Spleen (tissue), 11 donors: ENCODE data around the gene CCDC188. TPM values are rescaled to one million over a fixed set of nuclear protein-coding genes. Genes with fewer than 3 reads are reported as not detected.
"Not testable (repeated sequence)": the region's sequence is repeated elsewhere in the genome, so short reads cannot be mapped to it uniquely, and the experiment has no call there.

Source experiments
- DNase-seq: peaks from one replicate; pipeline ENCODE4 v3.0.0-alpha.2; 2020
- H3K27ac ChIP-seq, 8 donors: fragments of 200-600 bp; sonication (generic) in 7 of 8; 1 replicate in 4 of 8; 2 replicates in 4 of 8; pipeline versions ENCODE4 v1.5.0 to v1.8.0; 2016 to 2021; ENCODE audit warnings: inconsistent platforms in 4 of 8, mild to moderate bottlenecking in 4 of 8, moderate library complexity in 1 of 8
- H3K27me3 ChIP-seq, 7 donors: fragments of 200-600 bp; sonication (generic) in 6 of 7; replicated peaks in 1 of 7; 1 replicate in 4 of 7; 2 replicates in 3 of 7; pipeline versions ENCODE4 v1.5.0 to v1.8.0; 2016 to 2021; ENCODE audit warnings: inconsistent platforms in 3 of 7, mild to moderate bottlenecking in 1 of 7
- H3K36me3 ChIP-seq, 6 donors: fragments of 200-600 bp; sonication (generic) in 5 of 6; 1 replicate in 4 of 6; 2 replicates in 2 of 6; pipeline versions ENCODE4 v1.5.0 to v1.8.0; 2016 to 2021; ENCODE audit warnings: inconsistent platforms in 2 of 6
- H3K4me1 ChIP-seq, 6 donors: fragments of 200-600 bp; sonication (generic) in 5 of 6; 1 replicate in 3 of 6; 2 replicates in 3 of 6; pipeline versions ENCODE4 v1.5.0 to v1.8.0; 2016 to 2021; ENCODE audit warnings: inconsistent platforms in 3 of 6
- H3K4me3 ChIP-seq, 8 donors: fragments of 200-600 bp; sonication (generic) in 7 of 8; 1 replicate in 4 of 8; 2 replicates in 4 of 8; pipeline versions ENCODE4 v1.5.0 to v1.8.0; 2016 to 2021; ENCODE audit warnings: inconsistent platforms in 4 of 8, mild to moderate bottlenecking in 4 of 8, moderate library complexity in 2 of 8
- H3K9me3 ChIP-seq, 8 donors: fragments of 200-600 bp; sonication (generic) in 7 of 8; 1 replicate in 4 of 8; 2 replicates in 4 of 8; pipeline versions ENCODE4 v1.5.0 to v1.8.0; 2016 to 2021; ENCODE audit warnings: inconsistent platforms in 4 of 8
- POLR2A ChIP-seq, 3 donors: fragments of 450-650 bp; IDR thresholded peaks; one replicate each; pipeline ENCODE4 v1.5.1; 2017; ENCODE audit warnings: antibody characterized with exemption in 3 of 3, mild to moderate bottlenecking in 1 of 3
- POLR2AphosphoS5 ChIP-seq, 3 donors: sonication (generic); formaldehyde crosslinking; IDR thresholded peaks; one replicate each; pipeline ENCODE4 v1.5.1; 2017; ENCODE audit warnings: antibody characterized with exemption in 3 of 3
- WGBS, 5 donors: extraction: QIAGEN DNeasy Blood & Tissue Kit in 3 of 5; methylation state at CpG; one replicate each; pipeline versions ENCODE4 v1.1.5 to v1.1.7; 2013 to 2018; 5-methylcytosine and 5-hydroxymethylcytosine counted together
- intact Hi-C: fragments of 100-400 bp; cut with DNase I; formaldehyde crosslinking; loops from one replicate; pipeline ENCODE4 v1.15.0; 2023; ENCODE audit warnings: low total_unique reads
- polyA plus RNA-seq, 3 donors: library from polyadenylated mRNA; stranded (reverse); fragments of 200-250 nt; gene quantifications; one replicate each; pipeline ENCODE4 v1.2.1, GENCODE V29; 2013
- total RNA-seq, 7 donors: library from RNA; depleted of rRNA in 3 of 7; stranded (reverse); fragments of >200 nt in 3 of 7; fragmentation: NEBNext Ultra II Directional in 4 of 7; extraction: Animal tissue kit (Norgen Biotek cat#: 25700) in 4 of 7; gene quantifications; one replicate each; pipeline versions ENCODE4 v1.1.0 to v1.2.1, GENCODE V29; 2016 to 2021
- TF ChIP-seq, protein P1 (sequence below), 11 experiments: fragments of 200-600 bp in 7 of 11; fragments of 450-650 bp in 4 of 11; sonication (generic) in 4 of 11; IDR thresholded peaks in 8 of 11; conservative IDR thresholded peaks in 3 of 11; 1 replicate in 7 of 11; 2 replicates in 4 of 11; pipeline versions ENCODE4 v1.4.0 to v1.8.0; 2016 to 2021; ENCODE audit warnings: antibody characterized with exemption in 11 of 11, inconsistent platforms in 4 of 11, mild to moderate bottlenecking in 1 of 11
- donor health status: healthy with polysubstance abuse.
- donor health status: DM: no; HTN: no; CAD: no; lungs with moderate emphysema.
- donor health status: DM: no; HTN: no; CAD: no.
- donor health status: Bipolar disorder and iron deficiency.
- donor health status: healthy.
- donor health status: DM: no; HTN: no; CAD: no.
- donor health status: DM: yes; HTN: yes; CAD: no.

CCDC188 gene
- total and polyA plus RNA-seq, 10 donors: 0.29 to 7.6 (median 1.8) TPM; not detected in 1

DNA sequence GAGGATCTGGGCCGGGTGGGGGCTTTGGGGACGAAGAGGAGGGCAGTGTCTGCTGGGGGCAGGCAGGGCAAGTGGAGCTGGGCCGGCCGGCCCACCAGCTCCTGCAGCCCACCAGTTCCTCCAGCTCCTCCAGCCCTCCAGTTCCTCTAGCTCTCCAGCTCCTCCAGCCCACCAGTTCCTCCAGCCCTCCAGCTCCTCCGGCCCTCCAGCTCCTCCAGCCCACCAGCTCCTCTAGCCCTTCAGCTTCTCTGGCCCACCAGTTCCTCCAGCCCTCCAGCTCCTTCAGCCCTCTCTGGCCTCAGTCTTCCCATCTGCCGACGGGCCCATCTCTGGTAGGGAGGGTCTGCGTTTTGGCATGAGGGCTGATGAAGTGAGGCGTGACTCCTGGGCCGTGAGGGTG is 9.2 kb upstream of the CCDC188 start:
- peaks cover 4 to 24% (median 18%) of the 10 kb centered on the region in 6 donors for H3K4me1 ChIP-seq
- H3K27ac ChIP-seq: no peak overlapping the region
- no peak overlapping the region for H3K4me3 ChIP-seq
- peaks cover 0 to 50% (median 0%) of the 10 kb centered on the region in 7 donors for H3K27me3 ChIP-seq
- H3K9me3 ChIP-seq: no peaks in the 10 kb centered on the region
- no peak for TF ChIP-seq POLR2AphosphoS5 (IDR thresholded peaks at IDR 0.05)
- TF ChIP-seq, protein P1, sequence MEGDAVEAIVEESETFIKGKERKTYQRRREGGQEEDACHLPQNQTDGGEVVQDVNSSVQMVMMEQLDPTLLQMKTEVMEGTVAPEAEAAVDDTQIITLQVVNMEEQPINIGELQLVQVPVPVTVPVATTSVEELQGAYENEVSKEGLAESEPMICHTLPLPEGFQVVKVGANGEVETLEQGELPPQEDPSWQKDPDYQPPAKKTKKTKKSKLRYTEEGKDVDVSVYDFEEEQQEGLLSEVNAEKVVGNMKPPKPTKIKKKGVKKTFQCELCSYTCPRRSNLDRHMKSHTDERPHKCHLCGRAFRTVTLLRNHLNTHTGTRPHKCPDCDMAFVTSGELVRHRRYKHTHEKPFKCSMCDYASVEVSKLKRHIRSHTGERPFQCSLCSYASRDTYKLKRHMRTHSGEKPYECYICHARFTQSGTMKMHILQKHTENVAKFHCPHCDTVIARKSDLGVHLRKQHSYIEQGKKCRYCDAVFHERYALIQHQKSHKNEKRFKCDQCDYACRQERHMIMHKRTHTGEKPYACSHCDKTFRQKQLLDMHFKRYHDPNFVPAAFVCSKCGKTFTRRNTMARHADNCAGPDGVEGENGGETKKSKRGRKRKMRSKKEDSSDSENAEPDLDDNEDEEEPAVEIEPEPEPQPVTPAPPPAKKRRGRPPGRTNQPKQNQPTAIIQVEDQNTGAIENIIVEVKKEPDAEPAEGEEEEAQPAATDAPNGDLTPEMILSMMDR (IDR thresholded peaks at IDR 0.05 in 8 of 11, conservative IDR thresholded peaks at IDR 0.05 in 3 of 11): no peak
- TF ChIP-seq POLR2A (IDR thresholded peaks at IDR 0.05): no peak
- intact Hi-C loops: no loop called here
- DNase-seq: no peak
- WGBS, 5 donors: 71 to 84% (median 82%) methylated on average over 10 of the region's 10 CpGs
- no peaks in the 10 kb centered on the region for H3K36me3 ChIP-seq

DNA sequence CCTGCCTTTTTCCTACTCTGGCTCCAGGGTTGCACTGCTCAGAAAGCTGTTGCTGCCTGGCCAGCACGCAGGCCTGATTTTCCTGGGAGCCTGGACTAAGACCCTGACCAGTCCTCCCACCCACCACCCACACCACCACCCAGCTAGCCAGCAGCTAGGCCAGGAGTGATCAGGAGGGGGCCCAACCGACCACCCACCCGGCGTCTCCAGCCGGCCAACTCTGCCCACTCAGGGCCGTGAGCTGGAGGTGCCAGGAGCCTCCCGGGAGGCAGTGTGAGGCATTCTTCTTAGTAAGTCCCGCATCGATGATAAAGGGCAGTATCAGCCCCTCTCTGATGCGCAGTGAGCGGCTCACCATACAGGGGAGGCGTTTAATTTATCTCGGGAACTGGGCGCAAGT is 8.7 kb upstream of the CCDC188 start:
- intact Hi-C loops: loop anchor here (5.0 kb wide), 1 partner anchor 108 kb away; the partner anchor contains the start of gene RTN4R
- not testable (repeated sequence) for H3K9me3 ChIP-seq, H3K4me3 ChIP-seq, H3K36me3 ChIP-seq, H3K27ac ChIP-seq, DNase-seq
- Histone ChIP-seq H3K4me1 (peaks cover 4 to 29% (median 21%) of the 10 kb centered on the region in 6 donors), H3K27me3 (peaks cover 0 to 55% (median 0%) of the 10 kb centered on the region in 7 donors)
- WGBS, 5 donors: 64 to 92% (median 67%) methylated on average over 6 to 13 of the region's 14 CpGs

DNA sequence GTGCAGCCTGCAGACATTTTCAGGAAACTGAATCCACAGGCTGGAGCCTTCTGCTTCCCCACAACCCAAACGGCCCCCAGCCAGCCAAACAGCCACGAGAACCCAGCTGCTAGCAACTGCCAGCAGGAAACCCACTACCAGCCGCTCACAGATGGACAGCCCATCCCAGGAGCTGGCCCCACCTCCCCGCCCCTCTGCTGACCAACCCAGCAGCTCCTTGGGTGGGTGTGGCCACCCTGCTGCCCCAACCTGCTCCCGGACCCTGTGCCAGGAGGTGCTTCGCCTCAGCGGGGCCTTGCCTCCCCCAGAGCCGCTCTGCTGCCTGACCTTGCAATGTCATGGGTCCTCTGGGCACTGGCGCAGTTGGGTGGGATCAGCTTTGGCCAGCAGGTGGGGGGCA is 8.2 kb upstream of the CCDC188 start:
- H3K36me3 ChIP-seq: no peaks in the 10 kb centered on the region
- H3K4me3 ChIP-seq: no peak overlapping the region
- no peak overlapping the region for H3K27ac ChIP-seq
- DNase-seq: no peak
- no peak for TF ChIP-seq POLR2A (IDR thresholded peaks at IDR 0.05)
- TF ChIP-seq, protein P1 (IDR thresholded peaks at IDR 0.05 in 8 of 11, conservative IDR thresholded peaks at IDR 0.05 in 3 of 11): no peak
- TF ChIP-seq POLR2AphosphoS5 (IDR thresholded peaks at IDR 0.05): no peak
- intact Hi-C loops: loop anchor here (5.0 kb wide), 1 partner anchor 108 kb away; the partner anchor contains the start of gene RTN4R
- 19 to 51% (median 28%) methylated on average over 7 to 9 of the region's 9 CpGs for WGBS, 5 donors
- H3K4me1 ChIP-seq: peaks cover 4 to 34% (median 22%) of the 10 kb centered on the region in 6 donors
- peaks cover 0 to 58% (median 0%) of the 10 kb centered on the region in 7 donors for H3K27me3 ChIP-seq
- H3K9me3 ChIP-seq: no peaks in the 10 kb centered on the region

DNA sequence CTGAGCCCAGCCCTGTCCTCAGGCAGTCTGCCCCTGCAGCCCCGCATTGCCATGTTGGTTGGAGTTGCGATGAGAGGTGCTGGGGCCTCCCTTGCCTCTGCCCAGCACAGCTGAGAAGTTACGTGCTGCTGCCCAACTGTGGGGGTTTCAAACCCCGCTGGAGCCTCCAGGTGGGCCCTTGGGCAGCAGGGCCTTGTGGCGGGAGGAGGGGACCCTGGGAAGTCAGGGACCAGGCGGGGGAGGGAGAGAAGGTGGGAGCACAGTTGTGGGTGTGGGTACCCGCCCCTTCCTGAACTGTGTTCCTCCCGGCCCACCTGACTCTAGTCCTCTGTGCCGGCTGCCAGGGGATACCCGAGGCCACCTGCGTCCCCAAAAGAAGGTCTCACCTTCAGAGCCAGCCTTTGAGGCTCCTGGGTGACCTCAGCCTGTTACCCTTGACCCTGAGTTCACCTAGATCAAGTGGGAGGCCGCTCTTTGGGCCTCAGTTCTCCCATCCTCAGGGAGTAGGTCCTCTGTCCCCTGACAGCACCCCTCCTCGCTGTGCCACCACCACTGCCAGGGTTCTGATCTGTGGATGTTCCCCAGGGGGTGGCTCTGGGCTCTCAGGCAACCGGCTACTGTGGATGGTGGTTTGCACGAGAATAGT is 7.7 kb upstream of the CCDC188 start:
- no peaks in the 10 kb centered on the region for H3K36me3 ChIP-seq
- H3K4me3 ChIP-seq: no peak overlapping the region
- intact Hi-C loops: loop anchor here (5.0 kb wide), 1 partner anchor 109 kb away; the partner anchor contains the start of gene RTN4R
- TF ChIP-seq POLR2A (IDR thresholded peaks at IDR 0.05) (no peak), POLR2AphosphoS5 (IDR thresholded peaks at IDR 0.05) (no peak)
- TF ChIP-seq, protein P1 (IDR thresholded peaks at IDR 0.05 in 8 of 11, conservative IDR thresholded peaks at IDR 0.05 in 3 of 11): no peak
- 16 to 47% (median 34%) methylated on average over 9 to 15 of the region's 15 CpGs for WGBS, 5 donors
- peaks cover 0 to 58% (median 0%) of the 10 kb centered on the region in 7 donors for H3K27me3 ChIP-seq
- no peaks in the 10 kb centered on the region for H3K9me3 ChIP-seq
- no peak for DNase-seq
- H3K4me1 ChIP-seq: peaks cover 4 to 36% (median 22%) of the 10 kb centered on the region in 6 donors
- H3K27ac ChIP-seq: no peak overlapping the region
